CD4-positive, alpha-beta T cell treated with Interleukin-17A for 4 hours (primary cell): Measurements from ENCODE around the gene GSDME.

Experiments used
- DNase-seq: peaks from one replicate; pipeline ENCODE4 v3.0.0-alpha.2; 2020; ENCODE audit warnings: mixed read lengths

The GSDME gene

DNA sequence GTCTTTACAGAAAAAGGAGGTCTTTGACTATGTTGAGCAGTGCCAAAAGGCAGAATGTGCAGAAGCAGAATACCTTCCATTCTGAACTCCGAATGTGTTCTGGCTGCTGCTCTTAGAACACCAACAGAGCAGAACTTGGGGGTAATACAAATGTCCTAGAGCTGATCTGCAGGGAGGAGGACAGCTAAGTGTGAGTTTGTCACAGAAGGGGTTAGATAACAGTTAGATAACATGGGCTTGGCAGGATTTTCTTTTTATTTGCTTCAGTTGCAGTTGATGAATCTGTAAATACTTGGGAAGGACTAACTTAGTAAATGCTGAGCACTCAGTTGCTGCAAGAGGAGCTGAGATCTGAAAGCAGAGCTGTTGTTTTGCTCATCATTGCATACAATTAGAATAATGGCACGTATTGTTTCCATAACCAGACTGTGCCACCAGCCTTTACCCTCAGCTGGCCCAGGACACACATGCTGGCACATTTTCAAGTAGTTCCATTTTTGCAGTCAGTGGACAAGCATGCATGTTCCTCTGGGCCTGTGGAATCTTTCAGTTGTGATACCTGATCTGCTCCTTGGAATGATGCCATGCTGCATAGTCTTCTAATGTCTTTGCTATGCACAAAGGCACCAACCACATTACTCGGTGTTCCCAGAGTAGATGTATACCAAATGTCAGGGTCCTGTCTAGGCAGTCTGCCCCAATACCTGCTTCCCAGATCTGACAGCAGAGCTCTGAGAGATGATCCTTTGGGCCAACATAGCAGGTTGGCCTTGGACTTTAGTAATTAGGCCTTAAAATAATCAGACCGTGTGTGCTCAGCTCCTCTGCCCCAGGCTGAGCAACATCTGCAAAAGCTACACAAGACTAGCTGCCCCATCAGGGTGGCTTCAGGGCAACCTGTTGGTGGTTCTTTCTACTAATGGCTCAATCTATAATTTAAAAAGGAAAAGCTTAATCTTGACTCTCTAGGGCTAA, 55.7 kb downstream of the GSDME start:
- no peak for DNase-seq

DNA sequence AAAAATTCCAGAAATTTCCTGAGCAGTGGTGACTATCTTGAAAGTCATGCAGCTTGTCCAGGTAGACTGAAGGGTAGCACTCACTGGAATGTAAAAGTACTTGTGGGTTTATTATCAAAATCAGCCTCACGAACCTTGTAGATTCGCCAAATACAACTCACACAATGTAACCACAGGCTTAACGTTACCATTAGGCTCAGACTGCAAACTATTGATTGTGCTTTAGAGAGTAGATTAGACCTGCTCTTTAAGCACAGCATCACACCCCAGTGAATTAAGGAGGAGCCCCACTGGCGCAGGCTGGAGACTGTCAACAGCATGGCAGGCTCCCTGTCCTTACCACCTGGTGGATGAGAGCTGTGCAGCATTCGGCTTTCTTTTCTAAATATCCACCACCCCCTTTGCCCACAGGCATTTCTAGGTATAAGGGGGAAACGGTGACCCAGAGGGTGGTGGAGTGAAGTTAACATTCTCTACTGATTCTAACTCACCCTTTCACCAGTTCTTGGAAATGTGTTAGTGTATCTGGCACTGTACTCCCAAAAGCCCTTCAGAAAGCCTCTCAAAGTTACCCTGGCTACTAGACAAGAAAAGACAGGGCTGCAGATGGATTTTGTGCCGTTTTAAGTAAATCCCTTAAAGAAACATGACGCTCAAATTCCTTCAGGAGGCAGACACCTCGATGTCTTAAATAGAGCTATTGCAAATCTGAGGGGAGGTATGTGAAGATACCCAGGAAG, 56.6 kb downstream of the GSDME start:
- no peak for DNase-seq

DNA sequence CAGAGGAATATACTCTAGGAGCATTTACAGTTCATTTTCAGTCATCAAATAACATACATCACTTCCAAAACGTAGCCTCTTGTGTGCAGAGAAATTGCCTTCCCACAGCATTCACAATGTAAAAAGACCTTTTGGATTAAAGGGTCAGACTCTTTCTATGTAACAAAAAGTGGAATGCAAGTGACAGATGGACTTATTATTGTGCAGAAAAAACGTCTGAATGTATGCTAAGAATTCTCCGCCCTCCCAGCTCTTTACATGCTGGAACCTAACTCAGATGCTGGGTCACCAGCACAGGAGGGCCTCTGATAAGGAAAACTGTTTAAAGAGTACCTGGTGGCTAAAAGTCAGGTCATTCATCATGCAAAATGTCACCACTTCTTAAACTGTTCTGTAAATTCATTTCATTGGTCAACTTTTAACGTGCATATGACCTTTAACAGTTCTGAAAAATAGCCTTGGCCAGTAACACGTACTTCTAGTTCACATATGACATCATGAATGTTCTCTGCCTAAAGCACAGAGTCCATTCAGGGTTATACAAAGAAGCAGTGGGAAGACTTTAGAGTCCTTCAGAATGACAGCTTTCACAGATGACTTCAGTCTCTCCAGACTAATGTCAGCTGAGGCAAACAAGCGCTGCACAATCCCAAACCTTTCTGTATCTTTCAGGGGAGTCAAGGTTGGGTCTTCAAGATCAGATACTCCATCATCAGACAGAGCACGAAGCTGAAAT, 58.6 kb downstream of the GSDME start:
- no peak for DNase-seq

DNA sequence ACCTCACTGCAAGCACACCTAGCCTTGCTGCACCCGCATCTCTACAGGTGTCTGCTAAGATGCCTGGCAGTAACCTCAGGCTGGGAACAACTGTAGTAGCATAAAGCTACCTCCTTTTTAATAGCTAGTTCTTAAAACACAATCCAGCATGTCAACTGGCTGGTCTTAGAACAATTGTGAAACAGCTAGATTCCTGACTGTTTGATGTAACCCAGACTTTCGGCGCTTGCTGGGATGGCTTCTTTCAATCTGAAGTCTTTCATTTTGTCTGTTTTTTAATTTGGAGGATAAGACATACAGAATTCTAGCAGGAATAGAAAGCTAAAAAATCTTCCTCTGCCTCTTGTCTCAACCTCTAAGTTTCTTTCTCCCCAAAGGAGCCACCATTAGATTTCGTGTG, 59.8 kb downstream of the GSDME start:
- DNase-seq: no peak

DNA sequence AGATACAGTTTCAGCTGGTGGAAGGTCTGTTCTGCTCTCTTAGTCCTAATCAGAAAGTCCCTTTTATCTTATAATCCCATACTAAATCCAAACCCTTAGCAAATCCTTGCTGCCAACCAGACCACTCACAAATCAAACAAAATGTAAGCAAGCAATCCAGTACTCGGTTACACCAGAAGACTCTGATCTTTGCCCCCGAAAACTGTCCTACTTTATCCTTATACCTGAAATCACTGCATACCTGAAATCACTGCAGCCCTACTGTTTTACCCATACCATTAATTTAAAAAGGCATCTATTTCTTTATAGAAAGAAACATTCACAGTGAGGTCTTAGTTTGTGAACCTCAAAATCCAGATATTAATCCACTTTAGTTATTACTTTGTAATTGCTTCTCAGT, 64.7 kb downstream of the GSDME start:
- no peak for DNase-seq

DNA sequence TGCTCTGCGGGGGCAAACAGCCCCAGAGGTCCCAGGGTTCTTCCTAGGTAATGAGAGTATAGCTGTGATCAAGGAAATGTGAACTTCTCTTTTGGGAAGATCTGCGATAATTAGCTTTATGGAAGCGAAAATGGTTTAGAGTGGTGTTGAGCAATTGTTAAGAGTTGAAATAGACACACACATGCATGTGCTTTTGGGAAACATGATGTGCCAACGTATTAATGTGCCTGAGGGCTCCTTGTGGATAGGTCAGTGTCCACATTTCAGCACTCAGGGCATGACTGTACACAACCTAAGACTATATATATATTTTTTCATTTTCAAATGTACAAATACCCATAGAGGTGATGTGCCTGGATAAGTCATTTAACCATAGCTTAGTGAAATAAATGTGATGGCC, 67.0 kb downstream of the GSDME start:
- DNase-seq: no peak

DNA sequence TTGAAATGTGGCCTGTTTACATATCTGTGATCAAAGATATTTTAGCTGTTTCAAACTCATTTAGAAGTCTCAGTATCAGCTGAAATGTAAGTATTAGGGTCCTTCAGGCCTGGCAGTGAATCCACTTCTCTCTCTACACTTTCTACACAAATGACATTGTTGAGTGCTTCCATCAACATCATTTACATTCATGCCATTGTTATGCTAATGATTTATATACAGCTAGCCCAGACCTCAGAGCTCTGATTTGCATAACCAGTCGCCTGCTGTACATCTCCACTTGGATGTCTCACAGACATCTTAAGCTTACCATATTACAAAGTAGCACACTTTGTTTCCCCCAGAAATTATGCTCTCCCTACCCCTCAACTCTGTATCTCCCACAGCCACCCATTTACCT, 71.6 kb downstream of the GSDME start:
- no peak for DNase-seq

DNA sequence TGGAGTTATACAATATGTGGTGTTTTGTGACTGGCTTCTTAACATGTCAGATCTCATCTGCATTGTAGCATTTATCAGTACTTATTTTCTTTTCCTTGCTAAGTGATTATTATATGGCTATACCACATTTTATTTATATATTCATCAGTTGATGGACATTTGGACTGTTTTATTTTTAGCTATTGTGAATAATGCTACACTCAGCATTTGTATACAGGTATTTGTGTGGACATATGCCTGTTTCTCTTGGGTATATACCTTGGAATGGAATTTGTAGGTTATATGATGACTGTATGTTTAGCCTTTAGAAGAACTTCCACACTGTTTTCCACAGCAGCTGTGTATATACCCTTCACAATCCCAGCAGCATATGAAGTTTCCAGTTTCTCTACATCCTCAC, 86.5 kb downstream of the GSDME start:
- DNase-seq: no peak

DNA sequence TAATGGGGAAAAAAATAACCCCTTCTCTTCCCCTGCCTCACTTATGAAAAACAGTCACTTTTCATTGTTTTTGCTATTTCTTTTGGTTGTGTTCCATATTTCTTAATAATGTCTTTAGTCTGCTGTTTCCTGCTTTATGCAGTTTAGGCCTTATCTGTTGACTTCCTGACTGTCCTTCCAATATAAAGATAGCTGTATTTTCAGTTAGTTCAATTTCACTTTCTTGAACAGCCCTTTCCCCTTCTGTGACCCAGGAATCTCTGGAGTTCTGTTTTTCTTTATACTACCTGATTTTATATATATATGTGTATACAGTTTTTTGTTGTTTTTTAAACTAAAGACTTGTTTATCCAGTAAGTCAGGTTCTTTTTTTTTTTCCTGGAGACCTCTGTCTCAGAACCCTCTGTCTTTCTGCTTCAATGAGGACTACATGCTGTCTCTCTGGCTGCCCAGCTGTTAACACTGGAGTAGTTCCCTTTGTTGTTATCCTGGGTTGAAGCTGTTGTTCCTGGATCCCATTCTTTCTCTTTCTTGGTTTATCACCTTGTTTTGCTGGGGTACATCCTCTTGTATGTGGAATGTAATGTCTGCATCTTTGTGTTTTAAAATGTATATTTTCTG, 87.2 kb downstream of the GSDME start:
- DNase-seq: no peak

DNA sequence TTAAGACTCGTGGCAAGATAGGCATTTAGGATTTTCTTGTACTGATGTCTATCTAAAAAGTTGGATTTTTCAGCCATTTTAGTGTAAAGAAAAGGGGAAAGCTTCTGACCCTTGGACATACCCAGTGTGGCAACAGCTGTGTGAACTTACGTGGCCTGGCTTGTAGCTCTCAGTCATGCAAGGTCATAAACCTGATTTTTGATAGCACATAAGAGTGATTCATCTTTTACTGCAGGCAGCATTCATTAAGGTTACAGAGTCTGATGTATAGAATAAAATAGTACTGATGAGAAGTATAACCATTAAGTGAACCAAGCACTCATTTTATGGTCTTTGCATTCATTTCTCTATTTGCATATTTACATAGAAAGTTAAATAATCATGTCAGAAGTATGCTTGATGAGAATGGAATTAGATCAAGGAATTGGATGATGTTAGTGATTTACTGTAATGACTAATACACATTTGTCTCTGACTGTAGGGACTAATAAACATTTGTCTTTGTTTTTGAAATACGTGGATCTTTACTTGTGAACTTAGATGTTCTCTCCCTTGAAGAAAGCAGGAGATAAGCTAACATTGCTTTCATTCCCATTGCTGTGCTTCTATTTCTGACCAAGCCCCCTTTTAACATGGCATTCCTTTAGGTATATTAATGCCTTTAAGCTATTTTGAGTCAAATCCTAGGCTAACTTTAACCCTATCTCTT, 88.2 kb downstream of the GSDME start:
- DNase-seq: no peak

DNA sequence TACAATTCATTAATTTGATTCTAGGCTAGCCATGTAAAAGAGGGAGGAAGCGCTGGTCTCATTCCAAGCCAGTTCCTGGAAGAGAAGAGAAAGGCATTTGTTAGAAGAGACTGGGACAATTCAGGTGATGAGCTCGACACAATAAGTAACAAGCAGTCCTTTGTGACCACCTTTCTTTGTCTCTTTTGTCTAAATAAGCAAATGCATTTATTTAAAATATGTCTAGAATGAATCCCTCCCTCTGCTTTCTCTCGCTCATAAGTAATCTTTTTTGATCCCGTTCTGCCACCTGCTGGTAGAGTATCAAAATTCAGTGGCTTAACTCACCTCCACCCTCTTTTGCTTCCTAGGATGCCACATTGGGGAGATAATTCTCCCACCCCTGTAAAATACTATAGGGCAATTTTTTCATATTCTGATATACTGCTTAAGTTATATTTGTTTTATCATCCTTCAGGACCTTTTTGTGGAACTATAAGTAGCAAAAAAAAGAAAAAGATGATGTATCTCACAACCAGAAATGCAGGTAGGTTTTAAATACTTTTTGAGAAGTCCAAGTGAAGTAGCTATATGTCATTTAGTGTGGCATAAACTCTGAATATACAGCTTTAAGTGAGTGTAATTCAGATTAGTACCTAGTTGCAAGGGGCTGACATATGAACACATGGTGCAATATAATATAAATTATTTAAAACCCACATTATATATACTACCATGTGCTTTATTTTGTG, 91.5 kb downstream of the GSDME start:
- DNase-seq: peak; percentile 59

DNA sequence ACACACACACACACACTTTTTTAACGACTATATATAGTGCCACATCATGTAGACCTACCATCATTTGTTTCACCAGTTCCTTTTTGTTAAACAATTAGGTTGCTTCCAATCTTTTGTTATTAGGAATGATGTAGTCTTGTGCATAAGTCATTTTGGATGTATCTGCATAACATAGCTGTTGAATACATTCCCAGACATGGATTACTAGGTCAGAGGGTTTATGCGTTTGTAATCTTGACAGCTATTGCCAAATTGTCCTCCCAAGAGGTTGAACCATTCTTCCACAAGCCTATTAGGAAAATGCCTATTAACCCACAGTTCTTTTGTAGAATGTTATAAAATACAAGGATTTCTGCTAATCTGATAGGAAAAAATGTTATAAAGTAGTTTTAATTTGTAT, 96.7 kb downstream of the GSDME start:
- DNase-seq: no peak

DNA sequence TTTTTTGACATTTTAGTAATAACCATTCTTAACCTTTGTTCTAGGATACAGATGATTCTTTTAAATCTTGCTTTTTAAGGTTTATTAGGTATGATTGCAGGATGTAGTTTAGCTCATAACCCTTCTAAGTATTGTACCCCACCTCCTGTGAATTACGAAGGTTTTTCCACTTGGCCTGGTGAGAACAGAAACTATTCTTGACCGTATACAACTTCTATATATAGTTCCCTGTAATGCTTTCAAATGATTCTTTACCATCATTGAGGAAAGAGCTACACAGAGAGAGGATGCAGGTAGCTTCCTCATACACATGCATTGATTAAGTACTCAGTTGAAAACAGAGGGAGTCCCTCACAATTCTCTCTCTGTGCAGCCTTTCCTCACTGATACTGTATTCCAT, 97.8 kb downstream of the GSDME start:
- no peak for DNase-seq

DNA sequence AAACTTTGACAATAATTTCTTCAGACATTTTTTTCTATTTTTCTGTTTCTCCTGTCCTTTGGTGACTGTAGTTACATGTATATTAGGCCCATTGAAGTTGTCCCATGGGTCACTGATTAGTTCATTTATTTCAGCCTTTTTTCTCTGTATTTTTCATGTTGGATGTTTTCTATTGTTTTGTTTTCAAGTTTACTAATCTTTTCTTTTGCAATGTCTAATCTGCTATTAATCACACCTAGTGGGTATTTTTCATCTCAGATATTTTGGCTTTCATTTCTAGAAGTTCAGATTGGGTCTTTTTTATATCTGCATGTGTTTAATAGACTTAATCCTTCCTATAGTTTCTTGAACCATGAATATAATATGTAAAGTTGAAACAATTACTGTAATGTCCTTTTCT, 99.3 kb downstream of the GSDME start:
- no peak for DNase-seq

DNA sequence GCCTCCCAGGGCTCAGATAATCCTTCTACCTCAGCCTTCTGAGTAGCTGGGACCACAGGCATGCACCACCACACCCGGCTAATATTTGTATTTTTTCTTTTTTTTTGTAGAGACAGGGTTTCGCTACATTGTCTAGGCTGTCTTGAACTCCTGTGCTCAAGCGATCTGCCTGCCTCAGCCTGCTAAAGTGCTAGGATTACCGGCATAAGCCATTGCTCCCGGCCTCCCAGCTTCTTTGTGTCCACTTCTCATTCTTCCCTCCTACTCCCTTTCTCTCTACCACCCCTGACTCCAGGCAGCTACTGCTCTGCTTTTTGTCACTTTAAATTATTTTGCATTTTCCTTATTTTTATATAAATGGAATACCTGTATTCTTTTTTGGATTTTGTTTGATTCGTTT, 100.7 kb downstream of the GSDME start:
- DNase-seq: no peak

DNA sequence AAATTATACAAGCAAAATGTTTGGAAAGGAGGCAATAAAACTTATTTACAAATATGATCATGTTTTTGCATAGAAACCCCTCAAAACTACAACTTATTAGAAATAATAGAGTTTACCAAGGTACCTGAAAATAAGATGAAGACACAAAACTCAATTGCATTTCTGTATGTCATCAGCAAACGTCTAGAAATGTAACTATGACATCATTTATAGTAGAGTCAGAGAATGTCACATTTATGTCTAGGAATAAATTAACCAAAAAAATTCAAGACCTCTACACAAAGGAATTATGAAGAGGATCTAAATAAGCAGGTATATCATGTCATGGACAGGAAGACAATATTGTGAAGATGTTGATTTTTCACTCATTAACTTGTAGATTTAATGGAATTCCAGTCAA, 103.0 kb downstream of the GSDME start:
- DNase-seq: no peak

DNA sequence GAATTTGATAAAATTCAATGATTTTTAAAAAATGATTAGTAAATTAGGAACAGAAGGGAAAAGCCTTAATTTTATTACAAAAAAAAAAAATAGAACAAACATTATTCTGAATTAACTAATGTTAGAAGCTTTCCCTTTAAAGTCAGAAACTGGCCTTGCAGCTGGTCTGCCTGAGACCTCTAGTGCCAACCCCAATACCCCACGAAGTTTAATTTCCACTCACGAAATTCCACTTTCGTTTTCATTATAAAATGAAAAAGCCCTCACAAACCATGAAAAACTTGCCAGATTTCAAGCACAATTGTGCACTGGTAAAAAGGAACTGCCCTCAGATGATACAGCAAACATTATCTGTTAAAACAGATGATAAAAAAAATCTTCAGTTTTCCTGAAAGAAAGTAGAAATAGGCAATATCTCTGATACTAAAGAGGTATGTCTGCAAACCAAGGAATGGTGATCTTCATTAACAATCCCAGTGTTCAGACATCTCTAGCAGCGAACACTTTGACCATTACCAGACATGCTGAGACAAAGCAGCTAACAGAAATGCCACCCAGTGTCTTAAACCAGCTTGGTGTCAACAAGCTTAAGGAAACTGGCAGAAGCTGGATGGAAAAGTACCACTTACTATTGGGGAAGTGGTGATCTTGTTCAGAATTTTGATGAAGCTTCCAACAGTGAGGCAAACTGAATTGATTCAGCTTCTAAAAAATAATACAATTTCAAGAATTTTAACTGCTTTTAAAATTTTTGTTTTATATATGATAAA, 103.8 kb downstream of the GSDME start:
- DNase-seq: no peak

DNA sequence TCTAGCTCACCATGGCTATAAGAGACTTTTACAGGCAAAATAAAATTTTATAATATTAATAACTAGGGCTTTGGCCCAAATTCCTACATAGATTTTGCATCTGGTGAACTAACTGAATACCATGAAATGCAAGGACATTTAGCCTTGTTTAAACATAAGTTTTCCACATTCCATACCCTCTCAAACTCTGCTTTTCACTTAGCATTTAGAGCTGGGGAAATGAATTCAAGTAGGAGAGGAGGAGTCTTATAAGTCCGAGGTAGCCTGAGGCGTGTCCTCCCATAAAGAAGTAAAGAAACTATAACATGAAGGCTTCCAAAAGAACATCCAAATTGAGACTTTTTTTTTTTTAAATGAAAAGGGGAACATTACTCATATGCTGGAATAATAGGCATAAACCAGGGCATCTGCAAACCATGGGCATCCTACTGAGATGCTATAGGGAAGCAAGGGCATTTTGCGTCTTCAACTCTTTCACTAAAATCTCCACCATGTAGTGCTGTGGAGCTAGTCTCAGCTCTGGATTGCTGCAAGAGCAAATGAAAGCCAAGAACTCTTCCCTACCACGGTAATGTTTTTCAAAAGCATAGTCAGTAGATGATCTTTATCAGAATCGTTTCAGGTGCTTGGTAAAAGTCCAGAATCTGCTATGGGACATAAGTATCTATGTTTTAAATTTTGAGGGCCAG, 104.9 kb downstream of the GSDME start:
- no peak for DNase-seq
